DOHH2 (cell line): ENCODE measurements around the gene NIM1K.
"Not testable (repeated sequence)": the region's sequence is repeated elsewhere in the genome, so short reads cannot be mapped to it uniquely, and the experiment has no call there.

Experiments used
- H3F3A ChIP-seq: fragments of 200-600 bp; sonication (generic), shearing (Covaris generic); 2 replicates; pipeline ENCODE4 v1.6.0; 2016; ENCODE audit warnings: antibody characterized with exemption, mild to moderate bottlenecking; ENCODE audit not compliant: control insufficient read depth, insufficient read depth
- H3K27ac ChIP-seq: fragments of 200-600 bp; sonication (generic); 2 replicates; pipeline ENCODE4 v1.5.1; 2014; ENCODE audit warnings: low read depth, mild to moderate bottlenecking, low read length, moderate library complexity
- H3K27me3 ChIP-seq: fragments of 200-600 bp; sonication (generic); 2 replicates; pipeline ENCODE4 v1.6.1; 2014; ENCODE audit warnings: mild to moderate bottlenecking, low read length, mixed read lengths; ENCODE audit not compliant: control insufficient read depth
- H3K36me3 ChIP-seq: fragments of 200-600 bp; sonication (generic); 2 replicates; pipeline ENCODE4 v1.6.1; 2014; ENCODE audit warnings: mild to moderate bottlenecking, low read length, moderate library complexity, mixed read lengths; ENCODE audit not compliant: control insufficient read depth
- H3K4me1 ChIP-seq: fragments of 200-600 bp; sonication (generic); 2 replicates; pipeline ENCODE4 v1.6.1; 2014; ENCODE audit warnings: mild to moderate bottlenecking, low read length, mixed read lengths; ENCODE audit not compliant: control insufficient read depth
- H3K4me2 ChIP-seq: fragments of 200-600 bp; sonication (generic); 2 replicates; pipeline ENCODE4 v1.6.0; 2014; ENCODE audit warnings: mild to moderate bottlenecking, low read length, moderate library complexity
- H3K4me3 ChIP-seq: fragments of 200-600 bp; sonication (generic); 2 replicates; pipeline ENCODE4 v1.5.1; 2014; ENCODE audit warnings: mild to moderate bottlenecking, low read length, mixed read lengths
- H3K79me2 ChIP-seq: fragments of 200-600 bp; sonication (generic); 2 replicates; pipeline ENCODE4 v1.6.1; 2014; ENCODE audit warnings: mild to moderate bottlenecking, low read length, mixed read lengths; ENCODE audit not compliant: control insufficient read depth
- H3K9me2 ChIP-seq: fragments of 200-600 bp; sonication (generic); replicated peaks from 2 replicates; pipeline ENCODE4 v1.6.1; 2014; ENCODE audit warnings: mild to moderate bottlenecking, low read length, mixed read lengths; ENCODE audit not compliant: control insufficient read depth
- H3K9me3 ChIP-seq: fragments of 200-600 bp; sonication (generic); 2 replicates; pipeline ENCODE4 v1.6.1; 2014; ENCODE audit warnings: antibody characterized with exemption, low read length, mixed read lengths; ENCODE audit not compliant: control insufficient read depth, insufficient read depth
- H4K20me1 ChIP-seq: fragments of 200-600 bp; sonication (generic); 2 replicates; pipeline ENCODE4 v1.6.0; 2014; ENCODE audit warnings: low read depth, mild to moderate bottlenecking, antibody characterized with exemption, low read length, moderate library complexity; ENCODE audit not compliant: control insufficient read depth, insufficient read depth
- EZH2phosphoT487 ChIP-seq: fragments of 200-600 bp; sonication (generic); IDR thresholded peaks from 2 replicates; pipeline ENCODE4 v1.6.1; 2017; ENCODE audit warnings: borderline replicate concordance, mild to moderate bottlenecking, antibody characterized with exemption, low read length, moderate library complexity, mixed read lengths
- TF ChIP-seq, protein P1 (sequence below): fragments of 200-600 bp; sonication (generic); IDR thresholded peaks from one replicate; pipeline ENCODE4 v1.5.1; 2014; ENCODE audit warnings: antibody characterized with exemption, mild to moderate bottlenecking, low read depth, low read length; ENCODE audit not compliant: poor library complexity, severe bottlenecking

The NIM1K gene

DNA sequence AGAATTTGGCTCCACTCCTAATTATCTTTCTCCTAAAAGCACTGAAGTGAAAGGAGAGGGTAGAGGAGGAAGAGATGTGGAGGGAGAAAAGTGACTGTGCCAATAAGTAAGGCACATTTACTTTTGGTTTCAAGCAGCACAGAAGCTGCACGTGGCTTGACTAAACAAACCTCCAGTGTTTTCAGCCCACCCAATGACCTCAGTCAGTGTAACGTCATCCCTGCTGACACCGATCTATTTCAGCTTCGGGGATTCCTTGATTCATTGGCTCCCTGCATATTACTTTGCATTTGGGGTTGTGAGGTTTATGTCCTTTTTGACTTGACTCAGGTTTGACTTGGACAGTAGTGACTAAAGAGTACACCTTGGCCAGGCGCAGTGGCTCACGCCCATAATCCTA is 35.6 kb upstream of the NIM1K start:
- Histone ChIP-seq H3K4me1 (no peaks in the 10 kb centered on the region), H3K9me2 (no peaks in the 10 kb centered on the region), H3K36me3 (peaks cover 62% of the 10 kb centered on the region), H3K27me3 (no peaks in the 10 kb centered on the region), H3K4me3 (no peak overlapping the region), H3F3A (no peaks in the 10 kb centered on the region), H3K79me2 (peaks cover 71% of the 10 kb centered on the region), H3K27ac (no peak overlapping the region), H3K9me3 (no peaks in the 10 kb centered on the region), H3K4me2 (no peak overlapping the region), H4K20me1 (no peaks in the 10 kb centered on the region)
- TF ChIP-seq EZH2phosphoT487: no peak
- TF ChIP-seq, protein P1, sequence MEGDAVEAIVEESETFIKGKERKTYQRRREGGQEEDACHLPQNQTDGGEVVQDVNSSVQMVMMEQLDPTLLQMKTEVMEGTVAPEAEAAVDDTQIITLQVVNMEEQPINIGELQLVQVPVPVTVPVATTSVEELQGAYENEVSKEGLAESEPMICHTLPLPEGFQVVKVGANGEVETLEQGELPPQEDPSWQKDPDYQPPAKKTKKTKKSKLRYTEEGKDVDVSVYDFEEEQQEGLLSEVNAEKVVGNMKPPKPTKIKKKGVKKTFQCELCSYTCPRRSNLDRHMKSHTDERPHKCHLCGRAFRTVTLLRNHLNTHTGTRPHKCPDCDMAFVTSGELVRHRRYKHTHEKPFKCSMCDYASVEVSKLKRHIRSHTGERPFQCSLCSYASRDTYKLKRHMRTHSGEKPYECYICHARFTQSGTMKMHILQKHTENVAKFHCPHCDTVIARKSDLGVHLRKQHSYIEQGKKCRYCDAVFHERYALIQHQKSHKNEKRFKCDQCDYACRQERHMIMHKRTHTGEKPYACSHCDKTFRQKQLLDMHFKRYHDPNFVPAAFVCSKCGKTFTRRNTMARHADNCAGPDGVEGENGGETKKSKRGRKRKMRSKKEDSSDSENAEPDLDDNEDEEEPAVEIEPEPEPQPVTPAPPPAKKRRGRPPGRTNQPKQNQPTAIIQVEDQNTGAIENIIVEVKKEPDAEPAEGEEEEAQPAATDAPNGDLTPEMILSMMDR: no peak

DNA sequence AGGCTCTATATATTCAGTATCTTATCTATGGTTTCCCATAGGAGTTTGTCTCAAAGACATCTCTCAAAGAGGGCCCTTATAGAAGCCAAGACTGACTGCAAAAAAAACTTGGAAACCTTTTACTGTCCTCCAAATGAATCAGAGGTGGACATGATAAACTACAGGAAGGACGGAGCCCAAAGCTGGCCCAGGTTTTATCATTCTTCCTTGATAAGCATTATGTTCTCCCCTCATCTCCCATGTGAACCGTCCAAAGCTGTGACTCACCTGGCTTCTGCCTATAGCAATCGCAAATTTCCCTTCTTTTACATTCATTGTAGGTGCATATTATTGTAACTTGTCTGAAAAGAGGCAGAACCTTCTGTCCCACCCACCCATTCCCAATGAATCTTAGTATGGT is 35.0 kb upstream of the NIM1K start:
- peaks cover 65% of the 10 kb centered on the region for H3K79me2 ChIP-seq
- no peak overlapping the region for H3K4me3 ChIP-seq
- no peak overlapping the region for H3K27ac ChIP-seq

DNA sequence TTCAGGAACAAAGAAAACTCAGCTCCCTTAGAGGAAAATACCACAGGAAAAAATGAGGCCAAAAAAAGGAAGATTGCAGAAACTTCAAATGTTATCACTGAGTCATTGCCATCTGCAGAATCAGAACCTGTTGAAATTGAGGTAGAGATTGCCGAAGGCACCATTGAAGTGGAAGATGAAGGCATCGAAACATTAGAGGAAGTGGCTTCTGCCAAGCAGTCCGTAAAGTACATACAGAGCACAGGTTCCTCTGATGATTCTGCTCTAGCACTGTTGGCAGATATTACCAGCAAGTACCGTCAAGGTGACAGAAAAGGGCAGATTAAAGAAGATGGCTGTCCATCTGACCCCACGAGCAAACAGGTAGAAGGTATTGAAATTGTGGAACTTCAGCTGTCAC is 30.8 kb upstream of the NIM1K start:
- no peak overlapping the region for H3K27ac ChIP-seq
- H3K79me2 ChIP-seq: peaks cover 37% of the 10 kb centered on the region
- no peak overlapping the region for H3K4me2 ChIP-seq
- H3K9me3 ChIP-seq: no peaks in the 10 kb centered on the region
- peaks cover 71% of the 10 kb centered on the region for H3K36me3 ChIP-seq
- H3K9me2 ChIP-seq: no peaks in the 10 kb centered on the region
- H4K20me1 ChIP-seq: no peaks in the 10 kb centered on the region
- no peak overlapping the region for H3K4me3 ChIP-seq
- no peaks in the 10 kb centered on the region for H3K27me3 ChIP-seq
- TF ChIP-seq, protein P1: no peak
- TF ChIP-seq EZH2phosphoT487: no peak
- no peaks in the 10 kb centered on the region for H3K4me1 ChIP-seq
- H3F3A ChIP-seq: no peaks in the 10 kb centered on the region

More for the DNA sequence above, 35.0 kb upstream of the NIM1K start:
- H3K9me2 ChIP-seq: no peaks in the 10 kb centered on the region
- H4K20me1 ChIP-seq: no peaks in the 10 kb centered on the region
- no peaks in the 10 kb centered on the region for H3K4me1 ChIP-seq
- no peaks in the 10 kb centered on the region for H3K9me3 ChIP-seq
- no peak overlapping the region for H3K4me2 ChIP-seq
- H3K36me3 ChIP-seq: peaks cover 66% of the 10 kb centered on the region
- H3F3A ChIP-seq: no peaks in the 10 kb centered on the region
- no peaks in the 10 kb centered on the region for H3K27me3 ChIP-seq
- TF ChIP-seq, protein P1: no peak
- TF ChIP-seq EZH2phosphoT487: no peak

DNA sequence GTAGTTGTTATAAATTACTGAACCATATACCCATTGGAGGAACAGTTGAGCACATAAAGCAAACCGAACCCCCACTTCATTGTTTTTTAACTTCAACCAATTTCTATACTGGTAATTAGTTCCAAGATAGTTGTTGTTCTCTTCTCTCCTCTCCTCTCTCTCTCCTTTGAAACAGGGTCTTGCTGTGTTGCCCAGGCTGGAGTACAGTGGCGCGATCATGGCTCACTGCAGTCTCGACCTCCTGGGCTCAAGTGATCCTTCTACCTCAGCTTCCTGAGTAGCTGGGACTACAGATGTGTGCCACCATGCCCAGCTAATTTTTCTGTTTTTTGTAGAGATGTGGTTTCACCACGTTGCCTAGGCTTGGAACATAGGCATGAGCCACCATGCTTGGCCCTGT is 27.2 kb upstream of the NIM1K start:
- not testable (repeated sequence) for H4K20me1 ChIP-seq, H3K27ac ChIP-seq, H3K4me1 ChIP-seq, H3K4me2 ChIP-seq, H3K4me3 ChIP-seq, H3K9me2 ChIP-seq, H3K9me3 ChIP-seq, H3F3A ChIP-seq, H3K27me3 ChIP-seq
- Histone ChIP-seq H3K36me3 (peaks cover 67% of the 10 kb centered on the region), H3K79me2 (peaks cover 18% of the 10 kb centered on the region)
